Suppressor macrophage (primary cell): ENCODE measurements around the gene UNC5C.
A peak's percentile ranks its signal among the peaks of the same experiment; 100 is the strongest.

ENCODE experiments used
- DNase-seq, 4 experiments: peaks; one replicate each; pipeline ENCODE4 v3.0.0-alpha.2; 2020 to 2022

The UNC5C gene

DNA sequence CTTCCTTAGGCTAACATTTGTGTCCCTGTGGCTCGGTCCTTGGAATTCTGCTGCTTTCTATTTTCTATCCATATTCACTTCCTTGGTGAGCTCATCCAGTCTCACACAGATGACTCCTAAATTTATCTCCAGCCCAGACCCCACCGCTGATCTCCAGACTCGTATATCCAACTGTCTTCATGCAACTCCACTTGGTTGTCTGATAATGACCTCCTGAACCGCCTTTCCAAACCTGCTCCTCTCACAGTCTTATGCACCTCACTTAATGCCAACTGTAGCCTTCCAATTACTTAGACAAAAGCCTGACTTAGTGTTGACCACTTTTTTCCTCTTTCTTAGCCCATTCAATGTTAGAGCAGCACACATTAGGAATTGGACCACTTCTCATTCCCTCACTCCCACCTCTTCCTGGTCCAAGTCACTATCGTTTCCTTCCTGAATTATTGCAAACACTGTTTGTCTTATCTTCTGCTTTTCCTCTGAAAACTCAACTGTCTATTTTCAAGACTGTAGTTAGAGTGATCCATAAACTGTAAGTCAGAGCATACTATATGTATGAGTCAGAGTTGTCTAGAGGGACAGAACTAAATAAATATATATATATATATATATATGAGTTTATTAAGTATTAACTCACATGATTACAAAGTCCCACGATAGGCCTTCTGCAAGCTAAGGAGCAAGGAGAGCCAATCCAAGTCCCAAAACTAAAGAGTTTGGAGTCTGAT lies 292.5 kb downstream of the UNC5C start:
- DNase-seq = peak in 3 of 4 experiments; percentile 6 to 39 (median 12)

DNA sequence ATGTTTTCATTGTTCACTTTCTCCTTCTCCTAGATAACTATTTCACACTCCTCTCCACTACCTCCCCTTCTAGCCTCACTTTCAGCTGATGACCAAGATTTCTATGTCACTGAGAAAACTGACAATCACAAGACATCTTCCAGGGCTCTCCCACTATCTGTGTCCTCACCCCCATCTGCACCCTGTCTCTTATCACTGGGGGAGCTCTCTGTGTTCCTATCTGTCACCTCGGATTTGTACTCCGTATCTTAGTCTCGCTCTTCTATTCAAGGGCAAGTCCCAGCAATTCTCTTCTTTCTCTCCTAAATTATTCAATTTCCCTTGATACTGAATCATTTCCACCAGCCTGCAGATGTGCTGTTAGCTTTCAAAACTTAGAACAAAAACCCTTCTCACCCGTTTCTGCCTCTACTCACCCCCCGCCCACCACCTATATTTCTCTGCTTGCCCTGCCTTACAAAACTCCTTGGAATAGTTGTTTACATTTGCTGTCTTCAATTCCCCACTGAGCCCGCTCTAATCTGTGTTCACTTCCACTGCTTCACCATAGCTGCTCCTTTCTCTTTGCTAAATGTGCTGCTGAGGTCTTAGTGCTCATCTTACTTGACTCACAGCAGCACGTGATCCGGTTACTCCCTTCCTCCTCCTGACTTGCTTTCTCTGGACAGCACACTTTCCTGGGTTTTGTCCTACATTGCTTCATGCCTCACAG lies 293.2 kb downstream of the UNC5C start:
- peak in 1 of 4 experiments; percentile 2 for DNase-seq

GRCh38 chr4:95251568-95251967 lies 297.2 kb downstream of the UNC5C start:
- DNase-seq = no peak

DNA sequence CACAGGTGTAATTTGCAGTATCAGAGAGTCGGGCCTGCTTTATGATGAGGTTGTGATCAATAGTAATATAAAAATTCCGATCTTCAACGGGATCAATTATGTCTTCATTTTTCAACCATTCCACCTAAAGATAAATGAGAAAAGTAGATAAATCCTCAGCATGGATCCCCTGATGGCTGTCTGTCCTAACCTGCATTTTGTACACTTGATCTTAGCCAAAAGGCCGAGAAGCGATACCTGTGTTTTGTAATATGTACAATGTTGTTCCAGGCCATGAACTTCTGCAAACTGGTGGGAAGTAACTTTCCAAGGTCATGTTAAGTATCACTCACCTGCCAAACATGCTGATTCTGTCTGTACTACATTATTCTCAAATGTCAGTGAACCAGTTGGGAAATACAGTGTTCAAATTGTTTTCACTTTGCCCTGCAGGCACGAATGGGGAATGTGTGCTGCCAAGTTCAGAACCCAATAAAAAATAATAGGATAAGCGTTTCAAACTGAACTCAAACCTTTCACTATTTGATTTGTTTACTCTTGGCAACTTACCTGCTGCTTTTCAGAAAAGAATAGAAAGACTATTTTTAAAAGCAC lies 298.1 kb downstream of the UNC5C start:
- no peak for DNase-seq

- no peak for DNase-seq
These were observed 299.2 kb downstream of the UNC5C start for GRCh38 chr4:95249426-95250021.

DNA sequence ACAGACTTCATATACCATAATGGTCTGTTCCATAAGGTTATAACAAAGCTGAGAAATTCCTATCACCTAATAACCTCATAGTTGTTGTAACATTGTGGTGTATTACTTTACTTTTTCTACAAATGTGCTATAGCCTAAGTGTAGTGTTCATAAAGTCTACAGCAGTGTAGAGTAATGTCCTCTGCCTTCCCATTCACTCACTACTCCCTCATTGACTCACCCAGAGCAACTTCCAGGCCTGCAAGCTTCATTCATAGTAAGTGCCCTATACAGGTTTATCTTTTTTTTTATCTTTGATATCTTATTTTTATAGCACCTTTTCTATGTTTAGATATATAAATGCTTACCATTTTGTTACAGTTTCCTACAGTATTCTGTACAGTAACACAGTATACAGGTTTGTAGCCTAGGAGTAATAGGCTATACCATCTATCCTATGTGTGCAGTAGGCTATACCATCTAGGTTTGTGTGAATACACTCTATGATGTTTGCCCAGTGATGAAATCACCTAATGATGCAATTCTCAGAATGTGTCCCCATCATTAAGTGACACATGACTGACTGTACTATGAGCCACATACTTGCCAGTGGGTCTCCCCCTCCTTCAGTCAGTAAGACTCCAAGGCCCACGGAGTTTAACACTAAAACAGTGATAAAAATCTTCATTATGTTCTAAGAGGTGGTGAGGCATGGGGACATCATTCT lies 299.9 kb downstream of the UNC5C start:
- peak in 2 of 4 experiments; percentile 10 to 14 for DNase-seq

- DNase-seq = no peak
These were observed 304.9 kb downstream of the UNC5C start for GRCh38 chr4:95243892-95244291.

GRCh38 chr4:95238554-95238953 lies 310.2 kb downstream of the UNC5C start:
- DNase-seq = no peak

DNA sequence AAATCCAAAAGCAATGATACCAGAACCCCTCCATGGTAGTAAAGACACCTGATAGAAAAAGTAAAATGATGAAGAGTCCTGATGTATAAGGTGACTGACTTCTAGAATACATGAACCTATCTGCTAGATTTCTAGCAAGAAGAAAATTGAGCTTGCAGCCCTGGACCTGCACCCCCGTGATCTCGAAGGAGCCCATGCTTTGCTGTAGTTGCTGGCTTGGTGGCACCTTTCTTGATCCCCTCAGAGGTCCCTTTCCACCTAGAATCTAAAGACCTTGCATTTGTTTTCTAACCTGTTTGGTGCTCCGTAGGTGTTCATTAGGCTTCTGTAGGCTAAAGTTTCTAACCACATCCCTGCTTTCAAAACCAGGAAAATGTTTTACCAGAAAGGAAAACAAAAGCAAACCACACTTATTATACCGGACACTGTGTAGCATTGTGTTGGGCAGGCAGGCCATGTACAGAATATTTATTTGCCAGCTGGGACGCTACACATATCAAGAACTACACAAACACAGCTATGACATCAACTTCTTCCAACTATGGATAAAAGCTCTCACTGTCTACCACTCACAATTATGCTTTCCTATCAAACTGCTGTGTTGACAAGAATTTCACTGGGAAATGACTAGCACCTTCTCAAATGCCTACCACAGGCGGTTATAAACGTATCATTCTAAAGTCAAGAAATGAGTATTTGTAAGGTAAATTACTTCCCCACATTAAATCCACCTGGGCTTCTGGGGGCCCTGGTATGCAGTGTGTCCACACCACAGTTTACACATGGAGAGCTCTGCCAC lies 316.2 kb downstream of the UNC5C start:
- no peak for DNase-seq

GRCh38 chr4:95231681-95232080 lies 317.1 kb downstream of the UNC5C start:
- DNase-seq = no peak

DNA sequence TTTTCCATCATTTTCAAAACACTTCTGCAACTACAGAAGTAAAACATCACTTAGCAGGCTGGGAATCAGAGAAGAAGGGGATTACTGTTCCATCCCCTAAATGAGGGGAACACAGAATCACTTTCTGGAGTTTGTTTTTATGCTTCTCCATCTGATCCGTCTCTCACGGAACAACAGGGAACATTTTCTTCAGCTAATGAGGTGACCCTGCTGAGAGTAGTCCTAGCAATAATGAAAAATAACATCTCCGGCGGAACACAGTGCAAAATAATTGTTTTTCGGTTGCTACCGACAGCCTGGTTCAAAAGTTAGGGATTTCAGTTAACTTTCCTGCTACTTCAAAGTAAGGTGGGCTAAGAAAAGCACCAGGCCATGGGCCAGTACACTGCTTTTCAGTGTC lies 322.9 kb downstream of the UNC5C start:
- no peak for DNase-seq

GRCh38 chr4:95224402-95224801 lies 324.4 kb downstream of the UNC5C start:
- DNase-seq = no peak

GRCh38 chr4:95220205-95221175 lies 328.3 kb downstream of the UNC5C start:
- DNase-seq = no peak

- no peak for DNase-seq
These were observed 329.7 kb downstream of the UNC5C start for GRCh38 chr4:95219109-95219508.

DNA sequence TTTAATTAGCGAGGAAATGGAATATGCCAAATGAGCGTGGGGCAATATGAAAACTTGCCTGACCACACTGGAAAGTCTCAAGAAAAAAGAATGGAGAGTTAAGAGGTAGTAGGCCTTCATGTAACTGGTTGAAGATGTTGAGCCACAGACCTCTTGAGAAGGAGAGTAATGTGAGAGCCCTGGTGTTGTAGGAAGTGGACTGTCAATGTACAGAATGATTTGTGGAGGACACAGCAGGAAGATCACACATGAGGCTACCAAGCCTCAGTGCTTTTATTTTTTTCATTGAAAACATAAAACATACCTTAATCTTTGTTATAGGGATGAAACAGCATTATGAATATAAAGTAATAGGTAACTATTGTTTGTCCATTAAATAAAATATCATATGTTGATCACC lies 331.6 kb downstream of the UNC5C start:
- no peak for DNase-seq

GRCh38 chr4:95216636-95217035 lies 332.1 kb downstream of the UNC5C start:
- DNase-seq = no peak

- DNase-seq = peak; percentile 62 to 93 (median 80)
These were observed 332.7 kb downstream of the UNC5C start for GRCh38 chr4:95215991-95216605.

DNA sequence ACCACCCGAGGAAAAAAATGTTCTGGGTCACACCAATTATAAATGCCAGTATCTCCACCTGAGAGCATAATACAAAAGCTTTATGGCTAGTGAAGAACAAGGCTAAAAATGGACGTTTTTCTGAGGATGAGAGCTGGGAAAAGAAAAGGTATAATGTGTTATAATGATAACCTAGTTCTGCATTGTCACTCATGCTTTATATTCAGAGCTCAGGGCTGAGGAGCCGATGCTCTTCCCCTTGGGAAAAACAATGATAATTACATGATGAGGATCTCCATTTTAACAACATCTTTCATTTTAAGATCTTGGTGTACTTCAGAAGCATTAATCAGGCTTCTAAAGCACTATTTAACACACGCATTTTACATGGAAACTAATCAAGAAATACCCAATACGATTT lies 333.7 kb downstream of the UNC5C start:
- no peak for DNase-seq

DNA sequence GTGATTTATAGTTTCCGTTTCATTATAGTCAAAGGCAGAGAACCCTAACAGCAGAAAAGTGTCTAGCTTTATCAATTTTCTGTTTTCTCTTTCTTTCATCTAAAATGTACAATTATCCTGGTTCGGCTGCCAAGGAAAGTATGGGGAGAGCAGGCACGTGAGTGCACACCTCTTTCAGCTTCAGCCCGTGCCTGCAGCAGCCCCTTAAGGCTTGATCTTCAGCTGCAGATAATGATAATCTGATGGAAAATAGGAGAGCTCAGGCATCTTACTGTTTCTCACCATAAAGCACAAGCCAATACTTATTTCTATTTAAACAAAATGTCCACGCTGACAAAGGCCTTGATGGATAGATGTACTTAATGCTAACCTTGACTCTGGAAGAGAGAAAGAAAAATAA lies 334.4 kb downstream of the UNC5C start:
- DNase-seq = no peak

DNA sequence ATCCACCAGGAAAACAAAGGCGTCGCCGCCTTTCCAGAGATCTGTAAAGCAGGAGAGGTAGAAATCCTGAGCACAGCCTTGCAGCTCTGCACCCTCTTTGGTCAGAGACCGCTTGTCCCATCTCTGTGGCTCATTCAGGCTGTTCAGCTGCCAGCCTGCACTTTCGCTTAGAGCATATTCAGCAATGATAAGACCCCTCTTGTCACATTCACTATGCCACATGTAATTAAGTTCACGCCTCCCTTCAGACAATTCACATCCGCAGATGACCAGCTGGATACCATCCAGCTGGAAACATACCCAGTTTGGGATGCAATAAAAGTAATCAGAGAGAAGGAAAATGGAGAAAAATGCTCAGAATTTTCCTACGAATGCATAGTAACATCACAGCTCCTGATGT lies 335.4 kb downstream of the UNC5C start:
- DNase-seq = no peak
